Measurements from ENCODE around the gene ANKLE1.
A peak's percentile ranks its signal among the peaks of the same experiment; 100 is the strongest.

The ANKLE1 gene

DNA sequence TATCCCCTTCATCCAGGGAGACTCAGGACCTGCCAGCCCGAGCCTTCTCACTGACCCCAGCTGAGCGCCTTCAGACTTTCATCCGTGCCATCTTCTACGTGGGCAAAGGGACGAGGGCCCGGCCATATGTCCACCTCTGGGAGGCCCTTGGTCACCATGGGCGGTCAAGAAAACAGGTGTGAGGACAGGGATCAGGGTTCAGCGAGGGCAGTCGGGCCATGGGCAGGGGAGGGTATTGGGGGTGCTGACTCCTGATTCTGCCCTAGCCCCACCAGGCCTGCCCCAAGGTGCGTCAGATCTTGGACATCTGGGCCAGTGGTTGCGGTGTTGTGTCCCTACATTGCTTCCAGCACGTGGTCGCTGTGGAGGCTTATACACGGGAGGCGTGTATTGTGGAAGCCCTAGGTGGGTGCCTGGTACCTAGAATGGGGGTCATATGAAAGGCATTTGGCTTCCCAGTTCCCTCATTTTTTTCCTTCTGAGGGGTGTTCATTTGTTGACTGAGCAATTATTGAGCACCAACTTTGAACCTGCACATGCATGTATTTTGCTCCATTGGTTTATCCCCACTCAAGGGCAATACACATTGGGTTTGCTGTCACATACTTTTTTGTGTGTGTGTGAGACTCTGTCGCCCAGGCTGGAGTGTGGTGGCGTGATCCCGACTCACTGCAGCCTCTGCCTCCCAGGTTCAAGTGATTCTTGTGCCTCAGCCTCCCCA, 3.9 kb downstream of the ANKLE1 start:
- no peak for DNase-seq (ENCODE audit: low read depth)
- no peak overlapping the region for H3K4me3 ChIP-seq (ENCODE audit: low read depth, low read length)
- TF ChIP-seq, protein P1, sequence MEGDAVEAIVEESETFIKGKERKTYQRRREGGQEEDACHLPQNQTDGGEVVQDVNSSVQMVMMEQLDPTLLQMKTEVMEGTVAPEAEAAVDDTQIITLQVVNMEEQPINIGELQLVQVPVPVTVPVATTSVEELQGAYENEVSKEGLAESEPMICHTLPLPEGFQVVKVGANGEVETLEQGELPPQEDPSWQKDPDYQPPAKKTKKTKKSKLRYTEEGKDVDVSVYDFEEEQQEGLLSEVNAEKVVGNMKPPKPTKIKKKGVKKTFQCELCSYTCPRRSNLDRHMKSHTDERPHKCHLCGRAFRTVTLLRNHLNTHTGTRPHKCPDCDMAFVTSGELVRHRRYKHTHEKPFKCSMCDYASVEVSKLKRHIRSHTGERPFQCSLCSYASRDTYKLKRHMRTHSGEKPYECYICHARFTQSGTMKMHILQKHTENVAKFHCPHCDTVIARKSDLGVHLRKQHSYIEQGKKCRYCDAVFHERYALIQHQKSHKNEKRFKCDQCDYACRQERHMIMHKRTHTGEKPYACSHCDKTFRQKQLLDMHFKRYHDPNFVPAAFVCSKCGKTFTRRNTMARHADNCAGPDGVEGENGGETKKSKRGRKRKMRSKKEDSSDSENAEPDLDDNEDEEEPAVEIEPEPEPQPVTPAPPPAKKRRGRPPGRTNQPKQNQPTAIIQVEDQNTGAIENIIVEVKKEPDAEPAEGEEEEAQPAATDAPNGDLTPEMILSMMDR (conservative IDR thresholded peaks at IDR 0.05; ENCODE audit: low read depth, low read length), result no peak

DNA sequence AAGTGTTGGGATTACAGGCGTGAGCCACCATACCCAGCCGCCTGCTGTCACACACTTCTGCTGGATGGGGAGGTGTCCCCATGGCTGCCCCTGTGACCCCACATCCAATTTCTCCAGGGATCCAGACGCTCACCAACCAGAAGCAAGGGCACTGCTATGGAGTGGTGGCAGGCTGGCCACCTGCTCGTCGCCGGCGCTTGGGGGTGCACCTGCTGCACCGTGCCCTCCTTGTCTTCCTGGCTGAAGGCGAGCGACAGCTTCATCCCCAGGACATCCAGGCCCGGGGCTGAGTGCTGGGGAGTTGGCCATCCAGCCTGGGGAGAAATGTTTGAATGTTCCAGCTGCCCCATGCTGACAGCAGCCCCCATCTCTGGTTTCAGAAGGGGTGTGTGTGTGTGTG, 4.6 kb downstream of the ANKLE1 start:
- no peak overlapping the region for H3K4me3 ChIP-seq (ENCODE audit: low read depth, low read length)
- no peak for DNase-seq (ENCODE audit: low read depth)
- TF ChIP-seq, protein P1 (conservative IDR thresholded peaks at IDR 0.05; ENCODE audit: low read depth, low read length), result no peak

DNA sequence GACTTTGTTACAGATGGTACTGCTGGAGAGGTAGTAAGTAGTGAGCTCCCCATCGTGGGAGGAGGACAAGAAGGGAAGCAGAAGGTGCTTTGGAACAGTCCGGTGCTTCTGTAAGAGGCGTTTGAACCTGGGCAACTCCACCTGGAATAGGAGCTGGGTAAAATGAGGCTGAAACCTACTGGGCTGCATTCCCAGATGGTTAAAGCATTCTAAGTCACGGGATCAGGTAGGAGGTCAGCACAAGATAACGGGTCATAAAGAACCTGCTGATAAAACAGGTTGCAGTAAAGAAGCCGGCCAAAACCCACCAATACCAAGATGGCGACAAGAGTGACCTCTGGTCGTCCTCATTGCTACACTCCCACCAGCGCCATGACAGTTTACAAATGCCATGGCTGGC, 5.1 kb downstream of the ANKLE1 start:
- TF ChIP-seq, protein P1 (conservative IDR thresholded peaks at IDR 0.05; ENCODE audit: low read depth, low read length), result no peak
- DNase-seq (ENCODE audit: low read depth), result no peak

DNA sequence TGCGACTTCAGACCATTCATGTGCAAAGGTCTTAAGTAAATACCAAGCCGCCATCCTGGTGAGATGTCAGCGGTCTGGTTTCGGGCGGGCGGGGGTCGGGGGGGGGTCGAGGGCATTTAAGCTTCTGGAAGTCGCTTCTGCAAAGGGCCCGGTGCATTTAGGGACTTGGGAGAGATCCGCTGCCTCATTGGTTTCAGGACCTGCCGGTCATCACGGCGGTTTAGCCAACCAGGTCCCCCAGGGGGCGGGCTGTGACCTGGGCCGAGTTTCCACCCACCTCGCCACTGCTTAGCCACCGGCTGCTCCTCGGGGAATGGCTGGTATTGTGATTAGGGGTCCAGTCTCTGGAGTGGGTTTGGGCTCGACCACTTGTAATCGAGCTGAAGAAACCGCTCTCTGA, 7.8 kb downstream of the ANKLE1 start:
- DNase-seq (ENCODE audit: low read depth), result peak; percentile 95
- peak overlapping the region; percentile 46 for H3K4me3 ChIP-seq (ENCODE audit: low read depth, low read length)
- TF ChIP-seq, protein P1 (conservative IDR thresholded peaks at IDR 0.05; ENCODE audit: low read depth, low read length), result no peak

More for the DNA sequence above, 5.1 kb downstream of the ANKLE1 start:
- H3K4me3 ChIP-seq (ENCODE audit: low read depth, low read length), result no peak overlapping the region

DNA sequence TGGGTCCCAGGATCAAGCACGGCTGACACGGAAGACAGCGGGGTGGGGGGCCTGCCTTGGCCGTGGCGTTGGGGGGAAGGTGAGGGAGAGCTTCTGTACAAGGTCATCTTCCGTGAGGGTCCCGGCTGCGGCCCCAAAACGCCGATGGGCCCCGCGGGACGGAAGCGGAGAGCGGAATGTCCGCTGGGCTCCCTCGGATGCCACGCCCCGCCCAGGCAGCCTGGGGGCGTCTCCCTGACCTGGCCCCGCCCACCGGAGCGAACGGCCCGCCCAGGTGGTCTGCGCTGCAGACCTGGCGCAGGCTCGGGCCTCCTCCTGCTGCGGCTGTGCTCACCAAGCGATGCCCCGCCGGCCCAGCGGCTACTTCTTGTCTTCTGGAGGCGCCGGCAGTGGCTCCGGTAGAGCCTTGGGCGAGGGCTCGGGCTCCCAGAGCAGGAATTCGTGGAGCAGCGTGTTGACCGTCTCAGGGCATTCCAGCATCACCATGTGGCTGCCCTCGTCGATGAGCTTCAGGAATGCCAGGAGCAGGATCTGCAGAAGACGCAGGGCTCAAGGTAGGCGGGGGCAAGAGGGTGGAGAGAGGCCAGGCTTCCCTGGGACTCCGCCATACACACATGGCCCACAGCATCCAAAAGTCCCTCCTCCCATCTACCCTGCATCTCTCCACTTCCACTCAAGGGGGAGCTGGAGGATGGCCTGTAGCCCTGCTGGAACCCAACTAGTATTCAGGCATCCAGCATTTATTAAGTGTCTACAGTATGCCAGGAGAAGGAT, 10.8 kb downstream of the ANKLE1 start:
- peak overlapping the region; percentile 66 for H3K4me3 ChIP-seq (ENCODE audit: low read depth, low read length)
- DNase-seq (ENCODE audit: low read depth), result peak; percentile 93
- TF ChIP-seq, protein P1 (conservative IDR thresholded peaks at IDR 0.05; ENCODE audit: low read depth, low read length), result peak; percentile 88

DNA sequence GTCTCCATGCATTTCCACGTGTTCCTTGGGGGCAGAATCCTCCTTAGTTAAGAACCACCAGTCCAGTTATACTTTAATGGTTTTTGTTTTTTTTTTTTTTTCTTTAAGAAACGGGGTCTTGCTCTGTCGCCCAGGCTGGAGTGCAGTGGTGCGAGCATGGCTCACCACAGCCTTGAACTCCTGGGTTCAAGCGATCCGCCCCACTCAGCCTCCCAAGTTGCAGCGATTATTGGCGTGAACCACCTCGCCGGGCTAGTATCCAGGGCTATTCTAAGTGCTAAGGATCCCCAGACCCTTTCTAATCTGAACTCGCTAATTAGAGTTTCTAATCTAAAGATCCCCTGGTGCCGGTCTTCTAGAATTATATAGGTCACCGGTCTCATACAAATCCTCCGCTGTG, 11.9 kb downstream of the ANKLE1 start:
- TF ChIP-seq, protein P1 (conservative IDR thresholded peaks at IDR 0.05; ENCODE audit: low read depth, low read length), result no peak
- no peak for DNase-seq (ENCODE audit: low read depth)
- H3K4me3 ChIP-seq (ENCODE audit: low read depth, low read length), result no peak overlapping the region
